ENCODE data around the gene TRAK2. TPM values are rescaled to one million over a fixed set of nuclear protein-coding genes. Genes with fewer than 3 reads are reported as not detected.
A peak's percentile ranks its signal among the peaks of the same experiment; 100 is the strongest.

Gene TRAK2
- total RNA-seq, 1 donor from 2014 or later: 25.8 TPM

DNA sequence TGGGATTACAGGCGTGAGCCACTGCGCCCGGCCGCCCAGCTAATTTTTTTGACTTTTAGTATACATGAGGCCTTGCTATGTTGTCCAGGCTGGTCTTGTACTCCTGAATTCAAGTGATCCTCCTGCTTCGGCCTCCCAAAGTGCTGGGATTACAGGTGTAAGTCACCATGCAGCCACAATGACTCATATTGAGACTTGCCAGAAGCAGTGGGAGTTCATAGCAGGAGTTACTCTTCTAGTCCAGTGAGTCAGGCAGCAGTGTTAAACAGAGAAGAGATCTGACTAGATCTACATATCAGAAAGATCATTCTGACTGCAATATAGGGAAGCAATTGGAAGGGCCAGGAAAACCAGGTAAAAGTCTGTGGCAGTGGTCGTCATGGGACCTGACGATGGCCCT, 92.6 kb downstream of the TRAK2 start:
- Histone ChIP-seq H3K27ac (no peak overlapping the region), H3K4me3 (no peak overlapping the region), H3K9me3 (no peaks in the 10 kb centered on the region), H3K36me3 (no peaks in the 10 kb centered on the region), H3K27me3 (no peaks in the 10 kb centered on the region), H3K4me1 (no peaks in the 10 kb centered on the region)
- intact Hi-C loops (cut with DNase I): no loop called here
- DNase-seq (ENCODE audit: extremely low spot score in 2 of 2): no peak
- TF ChIP-seq, protein P1, sequence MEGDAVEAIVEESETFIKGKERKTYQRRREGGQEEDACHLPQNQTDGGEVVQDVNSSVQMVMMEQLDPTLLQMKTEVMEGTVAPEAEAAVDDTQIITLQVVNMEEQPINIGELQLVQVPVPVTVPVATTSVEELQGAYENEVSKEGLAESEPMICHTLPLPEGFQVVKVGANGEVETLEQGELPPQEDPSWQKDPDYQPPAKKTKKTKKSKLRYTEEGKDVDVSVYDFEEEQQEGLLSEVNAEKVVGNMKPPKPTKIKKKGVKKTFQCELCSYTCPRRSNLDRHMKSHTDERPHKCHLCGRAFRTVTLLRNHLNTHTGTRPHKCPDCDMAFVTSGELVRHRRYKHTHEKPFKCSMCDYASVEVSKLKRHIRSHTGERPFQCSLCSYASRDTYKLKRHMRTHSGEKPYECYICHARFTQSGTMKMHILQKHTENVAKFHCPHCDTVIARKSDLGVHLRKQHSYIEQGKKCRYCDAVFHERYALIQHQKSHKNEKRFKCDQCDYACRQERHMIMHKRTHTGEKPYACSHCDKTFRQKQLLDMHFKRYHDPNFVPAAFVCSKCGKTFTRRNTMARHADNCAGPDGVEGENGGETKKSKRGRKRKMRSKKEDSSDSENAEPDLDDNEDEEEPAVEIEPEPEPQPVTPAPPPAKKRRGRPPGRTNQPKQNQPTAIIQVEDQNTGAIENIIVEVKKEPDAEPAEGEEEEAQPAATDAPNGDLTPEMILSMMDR (IDR thresholded peaks at IDR 0.05): no peak
- no peak for TF ChIP-seq POLR2AphosphoS5 (IDR thresholded peaks at IDR 0.05; ENCODE audit: insufficient read depth in 1 of 2, low read depth in 1 of 2)

- no peak for DNase-seq (ENCODE audit: extremely low spot score in 2 of 2)
- H3K27ac ChIP-seq: peak within 1 kb of the TSS; percentile 2
- H3K9me3 ChIP-seq: no peaks in the 10 kb centered on the region
- intact Hi-C loops (cut with DNase I): no loop called here
- H3K36me3 ChIP-seq: no peaks in the 10 kb centered on the region
- no peak within 1 kb of the TSS for H3K4me3 ChIP-seq
- H3K4me1 ChIP-seq: no peaks in the 10 kb centered on the region
- no peaks in the 10 kb centered on the region for H3K27me3 ChIP-seq
- TF ChIP-seq, protein P1 (IDR thresholded peaks at IDR 0.05): no peak
- TF ChIP-seq POLR2AphosphoS5 (IDR thresholded peaks at IDR 0.05; ENCODE audit: insufficient read depth in 1 of 2, low read depth in 1 of 2) (no peak), POLR2A (IDR thresholded peaks at IDR 0.05) (no peak)
Observed at GRCh38 chr2:201357221-201357620, 94.0 kb downstream of the TRAK2 start, which contains the start of gene FLACC1. Gene FLACC1 (minus strand): TSS chr2:201357345. CDS start chr2:201351404, 5,941 bp downstream.

- Histone ChIP-seq H3K27me3 (no peaks in the 10 kb centered on the region), H3K27ac (no peak overlapping the region), H3K4me3 (no peak overlapping the region), H3K4me1 (no peaks in the 10 kb centered on the region), H3K9me3 (no peaks in the 10 kb centered on the region), H3K36me3 (no peaks in the 10 kb centered on the region)
- intact Hi-C loops (cut with DNase I): no loop called here
- DNase-seq (ENCODE audit: extremely low spot score in 2 of 2): no peak
- TF ChIP-seq POLR2A (IDR thresholded peaks at IDR 0.05): no peak
- TF ChIP-seq, protein P1 (IDR thresholded peaks at IDR 0.05): no peak
- no peak for TF ChIP-seq POLR2AphosphoS5 (IDR thresholded peaks at IDR 0.05; ENCODE audit: insufficient read depth in 1 of 2, low read depth in 1 of 2)
Observed at GRCh38 chr2:201353116-201353515, 98.1 kb downstream of the TRAK2 start.

DNA sequence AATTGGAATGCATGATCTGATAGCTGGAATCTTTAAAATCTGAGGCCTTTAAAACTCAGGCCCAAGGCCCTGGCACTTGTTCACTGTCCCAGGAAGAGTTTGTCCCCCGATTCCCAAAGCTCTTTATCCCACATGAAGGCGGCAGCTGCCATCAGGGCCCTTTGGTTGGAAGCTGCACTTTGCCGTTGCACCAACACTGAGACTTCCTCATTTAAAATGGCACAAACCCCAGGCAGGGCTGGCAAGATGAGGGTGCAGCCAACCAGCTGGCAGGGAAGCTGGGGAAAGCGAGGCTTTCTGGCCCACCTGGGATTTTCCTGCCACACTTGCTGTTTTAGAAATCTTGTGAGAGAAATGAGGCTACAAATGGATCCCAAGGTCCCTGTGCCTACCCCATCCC, 100.4 kb downstream of the TRAK2 start:
- no peaks in the 10 kb centered on the region for H3K4me1 ChIP-seq
- H3K9me3 ChIP-seq: no peaks in the 10 kb centered on the region
- intact Hi-C loops (cut with DNase I): no loop called here
- H3K36me3 ChIP-seq: no peaks in the 10 kb centered on the region
- TF ChIP-seq, protein P1 (IDR thresholded peaks at IDR 0.05): no peak
- H3K4me3 ChIP-seq: no peak overlapping the region
- H3K27ac ChIP-seq: no peak overlapping the region
- H3K27me3 ChIP-seq: no peaks in the 10 kb centered on the region
- no peak for DNase-seq (ENCODE audit: extremely low spot score in 2 of 2)

GRCh38 chr2:201349601-201350000, 101.7 kb downstream of the TRAK2 start:
- intact Hi-C loops (cut with DNase I): no loop called here
- no peak for TF ChIP-seq POLR2AphosphoS5 (IDR thresholded peaks at IDR 0.05; ENCODE audit: insufficient read depth in 1 of 2, low read depth in 1 of 2)
- TF ChIP-seq, protein P1 (IDR thresholded peaks at IDR 0.05): no peak
- no peak for TF ChIP-seq POLR2A (IDR thresholded peaks at IDR 0.05)
- Histone ChIP-seq H3K9me3 (no peaks in the 10 kb centered on the region), H3K4me1 (no peaks in the 10 kb centered on the region), H3K4me3 (no peak overlapping the region), H3K36me3 (no peaks in the 10 kb centered on the region), H3K27me3 (no peaks in the 10 kb centered on the region), H3K27ac (no peak overlapping the region)
- DNase-seq (ENCODE audit: extremely low spot score in 2 of 2): no peak

Measured in vagina (tissue), 2 donors.